RPMI8226 (cell line): ENCODE measurements around the gene LAMB4.
"Not testable (repeated sequence)": the region's sequence is repeated elsewhere in the genome, so short reads cannot be mapped to it uniquely, and the experiment has no call there.

ENCODE experiments used
- DNase-seq: peaks from one replicate; pipeline ENCODE4 v3.0.0-alpha.2; 2015

The LAMB4 gene

GRCh38 chr7:108037741-108038140 is 92.4 kb downstream of the LAMB4 start:
- no peak for DNase-seq

DNA sequence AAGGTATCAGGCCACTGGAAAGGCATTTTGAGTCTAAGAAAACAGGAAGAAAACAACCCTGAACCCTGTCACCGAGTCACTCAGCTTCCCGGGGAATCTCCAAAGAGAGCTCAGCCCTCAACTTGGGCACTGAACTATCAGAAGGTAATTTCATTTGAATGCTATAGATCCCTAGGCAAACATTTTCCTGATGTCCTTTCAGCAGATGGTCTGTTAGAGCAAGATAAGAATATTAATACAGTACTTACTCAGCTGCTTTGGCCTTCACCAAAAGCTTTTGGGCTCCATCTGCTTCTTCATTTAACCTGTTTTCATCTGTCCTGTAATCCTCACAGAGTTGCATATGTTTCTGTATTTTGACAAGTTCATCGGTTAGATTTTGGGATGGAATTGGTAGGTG is 93.0 kb downstream of the LAMB4 start:
- DNase-seq, result no peak

- no peak for DNase-seq
Measured at GRCh38 chr7:108034586-108034985, 95.6 kb downstream of the LAMB4 start.

- no peak for DNase-seq
Measured at GRCh38 chr7:108033776-108034497, 96.2 kb downstream of the LAMB4 start.

- DNase-seq, result not testable (repeated sequence)
Measured at GRCh38 chr7:108033309-108033708, 96.9 kb downstream of the LAMB4 start.

GRCh38 chr7:108030516-108030915 is 99.6 kb downstream of the LAMB4 start:
- no peak for DNase-seq

DNA sequence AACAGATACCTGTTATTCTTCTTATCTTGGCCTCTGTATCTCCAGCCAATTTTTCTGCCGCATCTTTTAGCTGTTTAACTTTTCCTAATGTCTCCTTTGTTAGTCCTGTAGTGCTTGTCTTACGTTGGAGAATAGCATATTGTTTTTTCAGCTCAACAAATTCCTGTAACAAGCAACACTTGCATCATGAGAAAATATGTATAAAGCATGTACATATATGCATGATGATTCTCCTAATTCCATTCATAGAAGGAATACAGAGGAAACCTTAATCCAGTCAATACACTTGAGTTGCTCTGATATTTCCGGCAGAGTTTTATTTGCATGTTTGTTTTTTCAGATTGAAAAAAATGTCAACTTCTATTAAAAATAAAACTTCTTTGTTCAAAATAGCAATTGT is 101.1 kb downstream of the LAMB4 start:
- DNase-seq, result no peak

DNA sequence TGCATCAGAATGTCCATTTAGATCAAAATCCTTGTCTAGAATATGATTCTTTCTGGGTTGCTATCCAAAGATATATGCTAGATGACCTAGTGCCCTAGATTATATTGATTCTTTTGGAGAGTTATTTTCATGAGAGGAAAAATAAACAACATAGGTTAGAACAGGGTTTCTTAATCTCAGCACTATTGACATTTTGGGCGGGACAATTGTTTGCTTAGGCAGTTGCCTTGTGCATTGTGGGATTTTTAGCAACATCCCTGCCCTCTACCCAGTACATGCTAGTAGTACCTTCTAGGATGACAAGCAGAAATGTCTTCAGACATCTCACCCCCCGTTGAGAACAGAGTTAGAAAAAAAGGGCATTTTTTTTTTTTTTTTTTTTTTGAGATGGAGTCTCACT is 102.0 kb downstream of the LAMB4 start:
- DNase-seq, result no peak

DNA sequence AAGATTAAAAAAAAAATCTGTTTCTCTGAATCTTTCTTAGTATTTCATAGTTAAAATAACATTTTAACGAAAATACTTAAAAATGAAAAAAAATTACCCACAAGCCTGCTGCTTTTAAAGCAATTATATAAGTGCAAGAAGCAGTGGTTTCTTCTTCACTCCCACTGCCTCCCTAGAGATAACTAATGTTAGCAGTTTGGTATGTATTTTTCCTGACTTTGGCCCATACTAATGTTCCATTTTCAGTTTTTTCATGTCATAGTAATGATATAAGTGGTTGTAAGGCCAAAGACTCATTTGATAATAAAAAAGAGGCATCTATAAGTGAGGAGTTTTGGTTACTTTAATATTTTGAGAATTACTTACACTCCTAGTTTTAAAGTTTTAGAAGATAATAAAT is 102.9 kb downstream of the LAMB4 start:
- DNase-seq, result no peak

GRCh38 chr7:108026647-108027046 is 103.5 kb downstream of the LAMB4 start:
- DNase-seq, result no peak

GRCh38 chr7:108026116-108026515 is 104.0 kb downstream of the LAMB4 start:
- DNase-seq, result no peak

DNA sequence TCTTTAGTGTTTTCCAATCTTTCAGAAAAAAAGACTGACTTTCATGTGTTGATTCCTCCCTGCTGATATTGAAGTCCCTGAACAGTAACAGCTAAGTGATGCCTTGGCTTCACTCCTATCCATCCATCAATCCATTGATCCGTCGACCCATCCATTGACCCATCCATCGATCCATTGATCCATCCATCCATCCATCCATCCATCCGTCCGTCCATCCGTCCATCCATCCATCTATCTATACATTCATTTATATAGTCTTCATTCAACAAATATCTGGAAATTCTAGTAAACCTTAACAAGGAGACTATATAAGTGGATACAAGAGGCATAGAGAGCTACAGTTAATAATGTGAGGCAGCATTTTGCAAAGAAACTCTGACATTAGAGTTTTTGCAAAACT is 105.6 kb downstream of the LAMB4 start:
- DNase-seq, result no peak

DNA sequence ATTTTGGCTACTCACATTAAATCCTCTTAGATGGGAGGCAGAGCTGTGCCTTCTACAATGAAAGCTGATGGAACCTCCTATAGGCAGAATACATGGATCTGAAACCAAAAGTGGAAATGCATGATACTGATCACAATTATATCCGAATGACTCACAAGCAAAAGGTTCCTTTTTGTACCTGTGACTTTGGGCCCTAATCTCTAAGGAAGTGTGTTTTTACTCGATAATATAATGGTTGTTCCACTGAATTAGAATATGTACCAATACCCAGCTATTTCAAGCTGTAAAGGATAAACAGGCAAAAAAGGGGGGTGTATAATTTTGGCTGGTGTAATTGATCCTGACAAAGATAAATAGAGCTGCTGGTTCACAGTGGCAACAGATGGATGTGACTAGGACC is 109.6 kb downstream of the LAMB4 start:
- no peak for DNase-seq

DNA sequence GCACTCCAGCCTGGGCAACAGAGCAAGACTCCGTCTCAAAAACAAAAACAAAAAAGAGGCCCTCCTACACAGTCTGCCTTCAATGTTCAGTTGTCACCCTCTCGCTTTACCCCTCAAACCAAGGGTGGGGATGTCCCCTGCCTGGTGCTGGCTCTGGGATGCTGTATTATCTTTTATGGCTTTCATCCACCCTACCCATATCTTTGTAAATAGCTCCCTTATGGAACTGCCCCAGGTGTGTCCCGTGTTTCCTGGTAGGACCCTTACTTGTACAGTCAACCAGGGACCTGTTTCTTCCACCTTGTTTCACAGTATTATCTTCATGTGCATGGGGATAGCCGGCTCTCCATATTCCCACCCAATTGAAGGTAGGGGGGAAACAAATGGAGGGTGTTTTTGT is 111.5 kb downstream of the LAMB4 start:
- no peak for DNase-seq

DNA sequence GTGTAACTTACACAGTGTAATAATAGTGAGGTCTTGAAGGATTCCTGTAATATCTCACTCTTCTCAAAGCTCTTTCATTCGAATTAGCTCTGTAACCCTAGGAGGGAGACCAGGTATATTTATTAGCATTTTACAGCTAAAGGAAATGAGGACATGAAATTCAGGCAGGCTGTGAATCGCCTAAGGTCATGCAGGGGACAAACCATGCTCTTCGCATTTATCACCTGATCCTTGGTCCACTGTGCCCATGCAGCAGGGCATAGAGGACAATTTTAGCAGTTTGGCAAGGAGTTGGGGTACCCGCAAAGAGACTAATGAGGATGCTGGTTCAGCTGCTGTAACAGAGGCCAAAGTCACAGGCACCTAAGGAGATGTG is 112.4 kb downstream of the LAMB4 start:
- DNase-seq, result no peak

DNA sequence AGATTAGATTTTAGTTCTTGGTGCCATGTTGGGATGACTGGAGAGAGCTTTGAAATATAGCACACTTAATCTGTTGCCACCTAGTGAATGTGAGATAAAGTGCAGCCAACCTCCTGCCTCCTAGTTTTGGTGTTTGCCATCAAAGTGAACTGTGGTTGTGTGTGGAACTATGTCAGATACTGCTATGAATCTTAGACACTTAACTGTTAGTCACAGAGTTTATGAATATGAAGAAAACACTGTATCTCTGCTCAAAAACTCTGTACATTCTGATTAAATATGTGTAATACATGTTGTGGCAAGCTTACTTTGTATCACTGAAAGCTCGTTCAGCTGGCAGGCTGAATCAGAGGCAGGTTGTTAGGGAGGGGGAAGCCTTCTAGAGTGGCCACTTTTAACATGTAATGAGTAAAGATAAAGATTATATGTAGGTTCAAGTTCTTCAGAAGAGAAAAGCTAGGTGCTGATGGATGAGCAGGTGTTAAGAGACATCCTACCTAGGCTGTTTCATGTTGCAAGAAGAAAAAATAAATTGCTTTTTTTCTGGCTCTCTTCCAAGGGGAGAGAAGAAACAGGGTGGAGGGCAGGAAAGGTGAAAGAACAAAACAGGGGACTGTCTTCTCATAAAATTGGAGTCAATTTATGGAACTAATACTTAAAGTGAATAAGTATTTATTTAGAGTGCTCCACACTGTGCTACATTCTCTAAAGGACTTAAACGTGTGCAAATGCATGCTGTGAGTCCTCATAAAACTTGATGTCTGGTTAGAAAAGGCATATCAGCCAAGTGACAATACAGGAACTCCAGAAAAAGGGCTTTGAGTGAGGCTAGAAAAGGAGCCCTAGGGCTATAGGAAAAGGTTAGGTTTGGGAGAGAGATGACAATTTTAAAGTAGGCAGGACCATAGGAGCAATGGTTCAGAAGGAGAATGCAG is 113.1 kb downstream of the LAMB4 start:
- peak; percentile 35 for DNase-seq

- no peak for DNase-seq
Measured at GRCh38 chr7:108015740-108016139, 114.4 kb downstream of the LAMB4 start.

DNA sequence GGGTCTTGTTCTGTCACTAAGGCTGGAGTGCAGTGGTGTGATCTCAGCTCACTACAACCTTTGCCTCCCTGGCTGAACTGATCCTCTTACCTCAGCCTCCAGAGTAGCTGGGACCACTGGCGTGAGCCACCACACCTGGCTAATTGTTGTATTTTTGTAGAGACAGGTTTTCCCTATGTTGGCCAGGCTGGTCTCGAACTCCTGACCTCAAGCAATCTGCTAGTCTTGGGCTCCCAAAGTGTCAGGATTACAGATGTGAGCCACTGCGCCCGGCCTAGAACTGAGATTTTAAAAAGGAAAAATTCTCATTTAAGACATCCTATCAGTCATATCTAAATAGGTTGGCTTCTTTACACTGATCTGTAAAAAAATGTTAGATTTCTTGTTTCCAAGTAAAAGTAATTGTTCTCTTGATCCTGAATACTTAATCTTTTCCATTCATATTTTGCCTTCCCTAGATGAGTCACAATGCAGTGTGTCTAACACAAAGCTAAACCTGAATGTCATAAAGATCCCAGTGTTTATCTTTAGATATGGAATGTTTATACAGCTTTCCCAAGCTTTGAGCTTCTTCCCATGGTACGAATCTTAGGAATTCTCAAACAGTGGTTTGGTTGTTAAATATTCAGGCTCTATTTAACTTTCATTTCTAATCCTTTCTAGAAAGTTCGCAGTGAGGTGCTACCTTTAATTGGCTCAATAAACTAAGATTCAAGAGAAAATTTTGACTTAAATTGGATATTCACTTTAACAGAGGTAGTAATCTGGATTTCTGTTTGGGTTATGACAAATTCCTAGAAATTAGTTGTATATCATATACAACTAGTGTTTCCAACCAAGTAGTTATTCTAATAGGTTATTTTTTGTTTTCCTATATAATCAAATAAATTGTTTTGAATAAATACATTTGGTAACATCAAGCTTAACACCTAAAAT is 115.1 kb downstream of the LAMB4 start:
- no peak for DNase-seq

GRCh38 chr7:108014215-108014614 is 115.9 kb downstream of the LAMB4 start:
- DNase-seq, result no peak

- DNase-seq, result peak; percentile 24
Measured at GRCh38 chr7:108012499-108013430, 117.4 kb downstream of the LAMB4 start.

- no peak for DNase-seq
Measured at GRCh38 chr7:108010377-108010776, 119.8 kb downstream of the LAMB4 start.

DNA sequence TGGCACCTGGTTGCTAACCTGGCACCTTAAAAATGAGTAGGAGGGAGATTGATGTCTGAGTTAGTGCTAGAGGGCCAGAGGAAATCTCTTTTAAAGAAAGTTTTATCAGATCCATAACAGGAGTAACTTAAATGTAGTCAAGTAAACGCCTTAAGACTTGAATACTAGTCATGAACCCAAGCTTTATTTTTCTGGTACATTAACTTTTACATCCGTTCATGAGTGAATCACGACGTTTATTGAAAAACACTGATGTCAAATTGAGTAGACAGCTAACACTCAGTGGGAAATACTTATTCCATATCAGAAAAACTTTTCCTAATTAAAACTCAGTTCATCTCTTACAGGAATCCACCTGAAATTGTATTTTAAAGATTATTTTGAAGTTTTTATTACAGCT is 120.3 kb downstream of the LAMB4 start:
- no peak for DNase-seq
